Activated T-cell treated with anti-CD3 and anti-CD28 coated beads, Interleukin-2, amount 50 U/mL, for 1 hour (primary cell): ENCODE results near the gene MRPL58.

Experiments
- DNase-seq: peaks from one replicate; pipeline ENCODE4 v3.0.0-alpha.2; 2020

Gene MRPL58

DNA sequence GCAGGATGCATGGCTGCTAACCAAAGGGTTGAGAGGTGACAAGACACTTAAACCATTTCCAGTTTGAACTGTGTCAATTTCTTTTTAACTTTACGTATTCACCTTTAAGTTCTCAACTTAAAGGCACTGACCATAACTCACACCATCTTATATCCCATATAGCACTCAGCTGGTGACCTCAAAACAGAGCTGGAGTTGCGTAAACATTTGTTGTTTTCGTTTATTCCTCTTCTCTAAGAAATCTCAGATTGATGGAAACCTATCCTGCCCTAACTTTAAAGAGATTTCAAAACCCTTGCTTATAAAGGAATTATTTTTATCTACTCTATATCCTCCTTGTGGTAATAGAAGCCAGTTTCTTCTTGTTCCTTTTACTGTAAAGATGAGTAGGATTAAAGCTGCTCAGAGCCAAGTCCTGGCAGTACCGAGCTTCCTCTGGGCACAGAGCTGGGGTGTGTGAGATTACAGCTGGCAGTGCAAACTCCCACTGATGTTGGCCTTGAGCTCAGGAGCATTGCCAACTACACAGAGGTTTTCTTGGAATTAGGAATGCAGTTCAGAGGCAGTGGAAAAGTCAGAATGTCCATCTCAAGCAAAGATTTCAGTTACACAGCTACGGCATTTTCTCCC lies 35.9 kb downstream of the MRPL58 start:
- DNase-seq = no peak

DNA sequence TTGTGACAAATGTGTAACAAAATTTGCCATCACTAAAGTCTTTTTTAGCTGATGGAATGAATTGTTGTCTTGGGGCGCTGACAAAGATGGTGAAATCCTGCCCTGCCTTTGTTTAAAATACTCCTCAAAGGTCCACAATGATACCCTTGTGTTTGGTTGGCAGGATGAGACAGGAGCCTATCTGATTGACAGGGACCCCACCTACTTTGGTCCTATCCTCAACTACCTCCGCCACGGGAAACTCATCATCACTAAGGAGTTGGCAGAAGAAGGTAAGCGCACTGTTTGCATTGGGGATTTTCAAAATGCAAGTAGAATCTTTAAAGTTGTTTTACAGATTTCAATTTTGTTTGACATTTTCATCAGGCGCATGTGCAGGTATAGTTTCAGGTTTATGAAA lies 36.6 kb downstream of the MRPL58 start:
- no peak for DNase-seq

DNA sequence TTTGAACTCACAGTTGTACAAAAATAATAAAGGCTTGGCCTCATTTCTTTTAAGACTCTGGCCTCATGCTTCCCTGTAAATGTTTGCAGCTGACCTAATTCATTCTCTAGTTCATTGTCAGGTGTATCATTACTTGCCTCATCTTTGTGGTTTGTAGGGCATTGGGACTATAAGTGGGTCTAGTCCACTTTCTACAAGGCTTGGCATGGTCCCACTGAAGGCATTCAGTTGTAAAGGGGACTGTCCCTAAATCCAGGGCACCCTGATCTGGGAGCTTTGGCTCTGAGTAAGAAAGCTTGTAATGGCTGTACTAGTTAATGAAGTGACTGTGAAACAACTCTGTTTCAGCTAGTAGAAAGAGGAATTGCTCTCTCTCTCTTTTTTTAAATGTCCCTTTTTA lies 37.2 kb downstream of the MRPL58 start:
- DNase-seq = no peak

DNA sequence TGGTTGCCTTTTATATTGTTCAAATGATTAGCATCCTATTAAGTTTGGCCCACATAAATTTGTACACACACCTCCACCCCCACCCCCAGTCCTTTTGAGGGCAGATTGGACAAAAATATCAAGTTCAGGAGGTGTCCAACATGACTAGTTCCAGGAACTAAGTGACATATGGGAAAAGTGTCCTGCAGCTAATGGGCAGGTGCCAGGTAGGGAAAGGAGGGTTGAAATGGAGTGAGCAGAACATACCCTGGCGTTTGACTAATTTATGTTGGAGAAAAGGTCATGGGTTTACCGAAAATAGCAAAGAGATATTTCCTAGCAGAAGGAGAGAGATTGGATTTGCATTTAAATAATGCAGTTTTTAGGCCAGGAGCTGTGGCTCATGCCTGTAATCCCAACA lies 39.5 kb downstream of the MRPL58 start:
- DNase-seq = no peak

DNA sequence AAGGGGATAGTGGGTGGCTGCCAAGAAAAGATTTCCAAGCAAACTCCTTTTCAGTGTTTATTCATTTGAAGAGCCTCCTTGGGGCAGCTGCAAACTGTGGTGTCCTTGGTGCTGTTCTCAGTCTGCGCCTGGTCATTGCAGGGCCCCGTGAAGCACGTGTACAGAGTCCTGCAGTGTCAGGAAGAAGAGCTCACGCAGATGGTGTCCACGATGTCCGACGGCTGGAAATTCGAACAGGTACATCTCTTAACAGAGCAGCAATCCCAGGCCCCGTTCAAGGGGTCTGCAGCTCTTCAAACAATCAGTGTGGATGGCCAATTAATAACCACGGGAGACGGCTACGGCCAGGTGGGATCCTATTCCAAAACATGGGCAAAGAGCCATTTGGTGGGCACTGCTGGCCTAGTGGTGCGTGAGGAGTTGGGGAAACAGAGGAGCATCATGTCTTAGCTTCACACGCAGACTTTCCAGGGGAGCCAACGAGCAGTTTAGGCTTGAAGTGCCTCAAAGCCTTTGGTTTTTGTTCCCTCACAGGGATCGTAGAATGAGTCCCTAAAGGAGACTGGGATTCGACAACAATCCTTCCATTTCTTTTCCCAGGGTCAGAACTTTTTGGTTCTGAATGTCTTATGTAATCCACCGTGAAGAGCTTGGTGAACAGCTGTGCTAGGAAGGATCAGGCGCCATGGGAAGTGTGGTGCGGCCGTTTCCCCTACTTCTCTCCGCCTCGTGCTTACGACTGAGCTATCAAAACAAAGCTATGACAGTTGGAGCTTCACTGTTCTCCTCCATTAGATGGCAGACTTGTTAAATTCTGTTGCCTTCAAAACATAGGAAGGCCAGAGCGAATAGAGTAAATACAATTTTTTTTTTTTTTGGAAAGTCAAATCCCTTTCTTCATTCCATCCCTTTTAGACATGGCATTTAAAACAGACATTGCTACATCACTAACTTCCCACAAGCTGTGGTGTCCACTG lies 47.2 kb downstream of the MRPL58 start:
- no peak for DNase-seq

DNA sequence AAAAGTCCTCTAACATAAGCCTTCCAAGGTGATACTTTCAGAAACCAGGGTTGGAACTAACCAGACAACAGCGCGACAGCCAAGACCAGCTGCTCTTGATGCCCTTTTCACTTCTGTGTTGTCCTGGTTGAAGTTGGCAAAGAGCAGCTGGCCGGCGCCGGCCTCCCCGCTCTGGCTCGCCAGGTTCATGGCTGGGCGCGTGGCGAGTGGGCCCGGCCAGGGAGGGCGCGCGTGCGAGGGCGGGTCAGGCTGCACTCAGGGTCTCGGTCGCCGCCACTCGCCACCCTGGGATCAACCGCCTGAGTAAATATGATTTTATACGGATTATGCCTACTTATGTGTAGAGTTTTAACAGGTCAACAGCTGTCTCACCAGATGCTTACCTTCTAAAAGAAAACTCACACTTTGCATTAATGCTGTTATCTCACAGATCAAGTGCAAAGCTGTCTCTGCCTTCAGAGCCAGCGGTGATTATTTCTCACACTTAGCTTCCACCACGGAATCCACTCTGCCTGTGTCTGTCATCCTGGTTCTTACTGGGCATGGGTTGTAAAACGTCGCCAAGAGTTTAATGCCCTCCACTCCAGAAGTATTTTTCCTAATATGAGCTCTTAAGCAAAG lies 48.1 kb downstream of the MRPL58 start:
- no peak for DNase-seq

DNA sequence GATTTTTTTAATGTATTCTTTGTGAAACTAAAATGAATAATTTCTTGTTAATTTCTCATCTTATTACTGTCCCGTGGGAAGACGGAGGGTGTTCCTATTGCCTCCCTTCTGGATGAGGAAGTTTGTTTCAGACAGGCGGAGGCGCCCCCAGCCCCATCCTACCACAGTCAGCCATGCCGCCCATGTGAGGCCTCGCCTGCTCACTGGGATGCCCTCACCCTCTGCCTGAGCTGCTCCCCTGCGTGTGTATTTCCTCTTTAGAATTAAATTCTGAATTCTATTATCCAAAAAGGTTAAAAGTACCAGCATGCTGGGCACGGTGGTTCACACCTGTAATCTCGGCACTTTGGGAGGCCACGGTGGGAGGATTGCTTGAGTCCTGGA lies 48.6 kb downstream of the MRPL58 start:
- no peak for DNase-seq

DNA sequence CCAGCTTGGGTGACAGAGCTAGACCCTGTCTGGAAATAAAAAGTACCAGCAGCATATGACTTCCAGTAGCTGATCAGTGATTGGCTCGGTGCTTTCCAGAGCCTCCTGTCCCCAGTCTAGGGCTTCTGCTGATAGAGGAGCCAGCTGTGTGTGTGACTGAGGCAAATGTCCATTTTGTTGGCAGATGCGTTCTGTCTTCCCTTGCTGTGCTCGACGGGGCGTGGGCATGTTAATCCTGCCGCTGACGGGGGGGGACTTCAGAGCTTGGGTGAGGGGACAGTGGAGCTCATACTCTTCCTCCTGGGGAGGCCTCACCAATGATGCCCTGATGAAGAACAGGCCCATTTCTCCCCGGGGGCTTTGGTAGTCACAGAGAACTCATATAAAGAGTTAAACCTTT lies 49.1 kb downstream of the MRPL58 start:
- DNase-seq = no peak

DNA sequence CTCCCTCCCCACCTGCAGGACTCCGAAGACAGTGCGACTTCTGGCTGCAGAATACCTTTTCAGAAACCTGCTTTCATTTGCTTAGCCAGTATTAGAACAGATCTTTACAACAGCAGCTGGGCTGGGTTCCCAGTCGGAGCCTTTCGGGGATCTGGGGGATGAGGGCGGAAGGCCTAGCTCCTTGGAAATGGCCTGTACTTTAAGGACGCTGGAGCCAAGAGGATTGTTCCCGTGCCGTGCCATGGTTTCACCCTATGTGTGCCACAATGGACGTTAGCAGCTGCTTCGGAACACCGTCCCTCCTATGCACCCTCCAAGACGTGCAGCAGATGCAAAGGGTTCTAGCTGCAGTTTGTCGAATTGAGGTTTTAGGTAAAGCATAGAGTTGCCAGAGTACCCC lies 50.7 kb downstream of the MRPL58 start:
- DNase-seq = no peak

DNA sequence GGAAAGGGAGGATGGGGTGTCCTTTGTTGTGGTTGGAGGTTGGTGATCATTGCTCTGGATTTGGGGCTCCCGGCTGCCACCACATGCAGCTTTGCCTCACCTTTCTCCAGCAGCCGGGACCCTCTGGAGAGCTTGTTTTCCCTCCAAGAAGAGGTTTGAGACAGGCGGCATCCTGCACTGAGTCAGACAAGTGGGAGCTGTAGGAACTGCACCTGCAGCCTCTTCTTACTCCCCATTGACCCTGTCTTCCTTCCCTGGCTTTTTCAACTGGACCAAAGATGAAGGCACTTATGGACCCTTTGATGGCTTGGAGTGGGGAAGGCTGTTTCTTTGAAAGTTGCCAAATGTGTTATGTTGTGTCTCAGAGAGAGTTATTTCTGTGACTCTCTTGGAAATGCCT lies 51.2 kb downstream of the MRPL58 start:
- no peak for DNase-seq

DNA sequence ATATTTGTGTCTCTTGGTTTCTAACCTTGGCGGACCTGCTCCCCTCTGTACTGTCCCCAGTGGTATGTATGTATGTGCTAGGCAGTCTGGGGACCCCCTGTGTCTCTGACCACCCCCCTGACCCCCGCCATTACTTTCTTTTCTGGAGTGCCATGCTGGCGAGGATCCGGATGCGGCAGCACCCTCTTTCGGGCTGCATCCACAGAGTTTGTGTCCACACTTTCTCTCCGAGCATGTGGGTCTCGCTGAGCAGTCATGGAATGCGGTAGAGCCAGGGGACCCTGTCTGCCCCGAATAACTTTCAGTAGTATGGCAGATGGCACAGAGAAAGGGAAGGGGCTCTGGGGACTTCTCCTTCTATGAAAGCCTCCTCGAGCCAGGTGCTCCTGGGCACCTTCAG lies 51.6 kb downstream of the MRPL58 start:
- DNase-seq = no peak

DNA sequence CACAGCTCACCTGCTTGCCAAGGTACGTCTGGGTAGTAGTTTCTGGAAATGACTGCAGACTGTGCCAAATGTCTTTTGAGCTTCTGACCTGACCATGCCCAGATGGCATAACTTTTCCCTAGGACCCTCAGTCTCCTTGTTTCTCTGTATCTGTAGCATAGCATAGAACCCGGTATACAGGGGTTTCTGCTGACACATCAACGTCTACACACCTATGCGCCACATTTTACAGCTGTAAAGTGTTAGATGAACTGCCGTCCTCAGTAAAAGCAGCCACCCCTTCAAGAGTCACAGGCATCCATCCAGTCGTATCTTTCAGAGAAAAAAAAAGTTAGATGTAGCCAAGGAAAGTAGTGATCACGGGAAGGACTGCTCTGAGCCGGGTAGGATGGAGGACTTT lies 52.0 kb downstream of the MRPL58 start:
- DNase-seq = no peak

DNA sequence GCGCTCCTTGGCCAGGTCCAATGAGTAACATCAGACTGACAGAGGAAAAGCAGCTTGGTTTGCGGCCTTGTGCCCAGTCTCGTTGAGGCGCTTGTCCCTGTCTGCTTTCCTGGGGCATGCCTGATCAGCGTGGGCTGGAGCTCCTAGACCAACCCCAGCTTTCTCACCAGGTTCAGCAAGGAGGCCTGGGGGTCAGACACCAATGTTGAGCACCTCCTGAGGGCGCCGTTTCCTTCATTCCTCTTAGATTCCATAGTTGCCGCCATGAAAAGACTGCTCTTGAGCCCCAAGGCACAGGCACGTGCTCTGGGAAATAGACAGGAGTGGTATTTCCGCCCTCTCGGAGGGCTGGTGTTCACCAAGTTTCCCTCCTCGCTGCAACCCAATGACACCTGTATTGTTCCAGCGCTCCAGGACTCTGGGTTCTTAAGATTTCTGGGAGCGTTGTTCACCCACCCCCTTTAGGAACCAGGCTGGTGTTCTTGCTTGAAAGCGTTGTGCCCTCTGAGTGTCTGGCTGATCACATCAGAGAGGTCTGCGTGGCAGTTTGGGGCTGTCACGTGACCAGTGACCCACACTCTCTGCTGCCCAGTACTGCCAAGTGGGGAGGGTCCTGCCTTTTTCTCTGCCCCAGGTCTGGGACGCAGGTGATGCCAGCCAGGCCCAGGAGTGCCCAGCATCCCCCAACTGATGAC lies 52.5 kb downstream of the MRPL58 start:
- DNase-seq = no peak

DNA sequence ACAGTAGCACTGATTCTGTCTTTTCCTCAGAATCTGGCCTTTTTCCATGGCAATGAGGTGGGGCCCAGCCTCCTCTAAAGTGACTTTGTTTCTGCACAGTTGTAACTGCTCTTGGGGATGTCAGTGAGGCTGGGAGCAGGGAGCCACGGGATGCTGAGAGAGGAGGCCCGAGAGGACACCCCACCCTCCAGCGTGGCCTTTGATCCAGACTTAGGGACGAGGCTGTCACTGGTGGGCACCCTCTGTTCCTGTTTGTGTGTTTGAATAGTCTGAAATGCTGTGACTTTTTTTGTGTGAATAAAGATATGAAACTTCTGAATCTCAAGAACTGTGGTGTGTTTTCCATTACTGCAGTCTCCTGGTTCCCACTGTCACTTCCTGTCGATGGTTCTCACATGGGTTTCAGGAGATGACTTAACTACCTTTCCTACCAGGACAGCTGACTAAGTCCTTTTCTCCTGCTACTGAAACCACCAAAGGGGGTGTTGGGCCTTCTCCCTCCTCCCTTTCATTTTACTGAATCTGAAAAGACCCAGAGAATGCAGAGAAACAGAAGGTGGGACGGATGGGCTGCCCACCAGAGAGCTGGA lies 53.2 kb downstream of the MRPL58 start:
- no peak for DNase-seq

DNA sequence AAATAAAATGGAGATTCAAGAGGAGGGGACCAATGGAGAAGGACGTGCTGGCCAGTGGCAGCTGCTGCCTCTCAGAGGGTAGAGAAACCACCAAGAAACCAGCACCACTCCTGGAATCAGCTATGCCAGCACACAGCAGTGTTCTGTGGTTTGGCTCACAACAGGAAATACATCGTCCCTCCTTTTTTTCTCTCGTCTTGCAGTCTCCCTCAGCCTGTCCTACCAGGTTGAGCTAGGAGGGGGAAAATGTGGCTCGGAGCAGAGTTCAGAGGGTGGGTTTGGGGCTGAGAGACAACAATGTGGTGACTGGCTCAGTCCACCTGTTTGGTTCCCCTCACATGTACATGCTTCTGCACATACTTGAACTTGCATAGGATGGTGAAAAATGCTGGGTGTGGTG lies 55.4 kb downstream of the MRPL58 start:
- no peak for DNase-seq

DNA sequence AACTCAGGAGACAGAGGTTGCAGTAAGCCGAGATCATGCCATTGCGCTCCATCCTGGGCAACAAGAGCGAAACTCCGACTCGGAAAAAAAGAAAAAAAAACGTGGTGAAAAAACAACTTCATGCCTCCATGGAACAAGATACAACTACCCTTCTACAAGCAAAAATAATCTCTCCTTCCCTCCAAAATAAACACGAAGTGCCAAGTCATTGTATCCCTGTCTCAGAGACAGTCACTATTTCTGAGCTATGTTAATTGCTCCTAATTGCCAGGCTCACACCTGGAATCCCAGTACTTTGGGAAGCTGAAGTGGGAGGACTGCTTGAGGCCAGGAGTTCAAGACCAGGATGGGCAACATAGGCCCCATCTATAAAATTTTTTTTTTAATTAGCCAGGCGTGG lies 56.3 kb downstream of the MRPL58 start:
- DNase-seq = no peak

DNA sequence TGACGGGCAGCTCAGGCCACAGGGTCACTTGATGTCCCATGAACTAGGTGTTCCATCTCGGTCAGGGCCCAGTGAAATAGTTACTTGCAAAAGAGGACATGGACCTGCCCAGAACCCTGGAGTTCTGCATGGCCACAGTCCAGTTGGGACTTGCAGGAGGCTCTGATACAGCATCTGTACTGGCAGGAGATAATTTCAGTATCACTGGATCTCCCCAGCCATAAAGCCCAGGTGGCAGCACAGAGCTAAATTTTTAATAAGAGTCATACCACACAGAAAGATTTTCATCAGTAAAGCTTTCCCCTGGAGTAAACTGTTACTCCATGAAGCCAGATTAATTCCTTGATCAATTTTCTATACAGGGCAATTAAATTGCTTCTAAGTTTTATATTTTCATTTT lies 57.3 kb downstream of the MRPL58 start:
- no peak for DNase-seq
